ENCODE results near the gene ANKRD52. TPM values are rescaled to one million over a fixed set of nuclear protein-coding genes. Genes with fewer than 3 reads are reported as not detected.

Gene ANKRD52
- polyA plus RNA-seq (2013, experiment 1 of 4), result 31.7 TPM
- 29.3 TPM for polyA plus RNA-seq (2013, experiment 2 of 4)
- 21.5 TPM for polyA plus RNA-seq (2013, experiment 3 of 4)
- polyA plus RNA-seq (2013, experiment 4 of 4), result 23.9 TPM

DNA sequence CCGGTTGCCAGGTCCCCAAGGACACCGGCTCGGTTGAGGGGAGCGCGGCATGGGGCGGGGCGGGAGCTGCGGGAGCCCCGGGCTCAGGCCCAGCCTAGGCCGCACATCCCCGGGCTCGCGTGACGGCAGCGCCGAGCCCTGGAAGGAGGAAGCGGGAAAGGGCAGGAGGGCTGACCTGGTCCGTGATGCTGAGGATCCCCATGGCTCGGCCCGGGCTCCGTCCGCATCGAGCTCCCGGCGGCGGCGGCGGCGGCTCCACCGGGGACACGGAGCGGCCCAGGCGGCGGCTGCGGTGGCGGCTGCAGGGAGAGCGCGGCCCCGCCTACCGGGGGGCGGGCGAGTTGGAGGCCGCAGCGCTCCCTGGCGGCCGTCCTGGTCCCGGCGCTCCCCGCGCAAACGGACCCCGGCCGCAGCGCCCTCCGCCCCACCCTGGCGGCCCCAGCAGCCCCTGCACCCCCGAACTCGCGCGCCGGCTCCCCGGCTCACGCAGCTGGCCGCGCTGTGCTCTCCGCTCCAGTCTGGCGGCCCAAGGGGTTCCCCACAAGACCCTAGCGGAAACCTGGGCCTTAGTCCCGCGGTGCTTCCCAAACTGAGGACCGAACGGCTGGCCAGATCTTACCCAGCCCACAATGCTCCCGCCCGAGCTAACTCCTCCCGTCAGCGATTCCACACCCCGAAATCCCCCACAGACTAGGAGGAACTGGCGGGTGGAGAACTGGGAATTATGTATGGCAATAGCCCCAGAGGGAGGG is at the start of gene ANKRD52:
Gene ANKRD52, minus strand, starts transcription at position 317 of the 752 bp plus-strand sequence. Its CDS starts 115 bp downstream, at position 202.
- Histone ChIP-seq H3K36me3 (ENCODE audit: control insufficient read depth, insufficient read depth, low read length) (peaks cover 27% of the 10 kb centered on the region), H3K27me3 (ENCODE audit: control insufficient read depth, insufficient read depth, low read length, poor library complexity, severe bottlenecking) (no peaks in the 10 kb centered on the region), H3K4me1 (ENCODE audit: control insufficient read depth, insufficient read depth, low read length) (peaks cover 18% of the 10 kb centered on the region), H3K4me3 (ENCODE audit: insufficient read depth, low read depth, low read length) (peak within 1 kb of the TSS; percentile 96), H3K27ac (ENCODE audit: insufficient read depth, low read depth, low read length, poor library complexity, severe bottlenecking) (peak within 1 kb of the TSS; percentile 8), H3K9me3 (ENCODE audit: control insufficient read depth, low read length) (no peaks in the 10 kb centered on the region)
- WGBS, 2 experiments, result 0% methylated on average over 75 to 78 of the region's 78 CpGs

DNA sequence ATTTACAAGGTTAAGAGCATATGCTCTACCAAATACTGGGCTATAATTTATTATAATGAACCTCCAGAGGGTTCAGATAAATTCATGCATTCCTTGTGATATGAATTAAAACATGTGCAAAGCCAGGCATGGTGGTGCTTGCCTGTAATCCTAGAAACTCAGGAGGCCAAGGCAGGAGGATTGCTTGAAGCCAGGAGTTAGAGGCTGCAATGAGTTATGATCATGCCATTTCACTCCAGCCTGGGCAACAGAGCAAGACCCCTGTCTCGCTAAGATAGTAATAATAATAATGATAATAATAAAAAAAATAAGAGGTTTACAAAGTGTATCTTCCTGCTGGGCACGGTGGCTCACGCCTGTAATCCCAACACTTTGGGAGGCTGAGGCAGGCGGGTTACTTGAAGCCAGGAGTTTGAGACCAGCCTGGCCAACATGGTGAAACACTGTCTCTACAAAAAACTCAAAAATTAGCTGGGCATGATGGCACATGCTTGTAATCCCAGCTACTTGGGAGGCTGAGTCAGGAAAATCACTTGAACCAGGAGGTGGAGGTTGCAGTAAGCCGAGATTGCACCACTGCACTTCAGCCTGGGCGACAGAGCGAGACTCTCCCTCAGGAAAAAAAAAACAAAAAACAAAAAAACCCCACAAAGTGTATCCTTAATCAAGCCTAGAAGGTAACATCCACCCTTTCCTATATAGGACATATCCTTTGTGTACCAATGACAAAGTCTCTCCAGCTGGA is 49.2 kb upstream of the ANKRD52 start:
- no peaks in the 10 kb centered on the region for H3K4me1 ChIP-seq (ENCODE audit: control insufficient read depth, insufficient read depth, low read length)
- H3K27ac ChIP-seq (ENCODE audit: insufficient read depth, low read depth, low read length, poor library complexity, severe bottlenecking), result no peak overlapping the region
- H3K36me3 ChIP-seq (ENCODE audit: control insufficient read depth, insufficient read depth, low read length), result peaks cover 20% of the 10 kb centered on the region
- no peak overlapping the region for H3K4me3 ChIP-seq (ENCODE audit: insufficient read depth, low read depth, low read length)
- no peaks in the 10 kb centered on the region for H3K27me3 ChIP-seq (ENCODE audit: control insufficient read depth, insufficient read depth, low read length, poor library complexity, severe bottlenecking)
- 94 to 96% methylated on average over 6 of the region's 7 CpGs for WGBS, 2 experiments
- H3K9me3 ChIP-seq (ENCODE audit: control insufficient read depth, low read length), result no peaks in the 10 kb centered on the region

DNA sequence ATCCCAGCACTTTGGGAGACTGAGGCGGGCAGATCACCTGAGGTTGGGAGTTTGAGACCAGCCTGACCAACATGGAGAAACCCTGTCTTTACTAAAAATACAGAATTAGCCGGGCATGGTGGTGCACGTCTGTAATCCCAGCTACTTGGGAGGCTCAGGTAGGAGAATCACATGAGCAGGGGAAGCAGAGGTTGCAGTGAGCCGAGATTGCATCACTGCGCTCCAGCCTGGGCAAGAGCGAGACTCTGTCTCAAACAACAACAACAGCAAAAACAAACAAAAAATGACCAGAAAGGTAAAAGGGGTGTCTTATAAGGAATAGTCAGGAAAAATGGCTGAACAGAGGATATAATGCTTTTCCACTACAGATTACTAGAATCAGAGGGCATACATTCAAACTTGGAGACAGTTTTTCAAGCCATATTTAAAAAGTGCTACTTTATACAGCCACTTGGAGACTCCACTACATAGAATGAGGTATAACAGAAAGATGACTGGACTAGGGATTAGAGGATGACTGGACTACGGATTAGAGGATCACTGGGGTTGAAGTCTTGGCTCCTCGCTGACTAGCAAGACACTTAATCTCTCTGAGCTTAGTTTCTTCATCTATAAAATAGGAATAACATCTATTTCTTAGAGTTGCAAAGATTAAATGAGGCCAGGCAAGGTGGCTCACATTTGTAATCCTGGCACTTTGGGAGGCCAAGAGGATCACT is 46.8 kb upstream of the ANKRD52 start:
- no peaks in the 10 kb centered on the region for H3K9me3 ChIP-seq (ENCODE audit: control insufficient read depth, low read length)
- no peak overlapping the region for H3K27ac ChIP-seq (ENCODE audit: insufficient read depth, low read depth, low read length, poor library complexity, severe bottlenecking)
- 92 to 93% methylated on average over 7 to 8 of the region's 8 CpGs for WGBS, 2 experiments
- no peaks in the 10 kb centered on the region for H3K27me3 ChIP-seq (ENCODE audit: control insufficient read depth, insufficient read depth, low read length, poor library complexity, severe bottlenecking)
- H3K36me3 ChIP-seq (ENCODE audit: control insufficient read depth, insufficient read depth, low read length), result peaks cover 17% of the 10 kb centered on the region
- no peak overlapping the region for H3K4me3 ChIP-seq (ENCODE audit: insufficient read depth, low read depth, low read length)
- no peaks in the 10 kb centered on the region for H3K4me1 ChIP-seq (ENCODE audit: control insufficient read depth, insufficient read depth, low read length)

DNA sequence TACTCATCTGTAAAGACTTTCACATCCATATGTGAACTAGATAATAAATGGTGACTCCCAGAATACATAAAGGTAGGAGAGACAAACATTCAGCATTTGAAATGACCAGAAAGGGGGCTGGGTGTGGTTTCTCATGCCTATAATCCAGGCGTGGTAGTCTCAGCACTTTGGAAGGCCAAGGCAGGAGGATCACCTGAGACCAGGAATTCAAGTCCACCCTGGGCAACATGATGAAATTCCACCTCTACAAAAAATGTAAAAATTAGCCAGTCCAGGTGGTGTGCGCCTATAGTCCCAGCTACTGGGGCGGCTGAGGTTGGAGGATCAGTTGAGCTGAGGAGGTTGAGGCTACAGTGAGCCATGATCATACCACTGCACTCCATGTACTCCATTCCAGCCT is 46.1 kb upstream of the ANKRD52 start:
- peaks cover 17% of the 10 kb centered on the region for H3K36me3 ChIP-seq (ENCODE audit: control insufficient read depth, insufficient read depth, low read length)
- H3K4me1 ChIP-seq (ENCODE audit: control insufficient read depth, insufficient read depth, low read length), result no peaks in the 10 kb centered on the region
- 93% methylated on average over 3 of the region's 3 CpGs for WGBS, 2 experiments
- no peak overlapping the region for H3K27ac ChIP-seq (ENCODE audit: insufficient read depth, low read depth, low read length, poor library complexity, severe bottlenecking)
- H3K27me3 ChIP-seq (ENCODE audit: control insufficient read depth, insufficient read depth, low read length, poor library complexity, severe bottlenecking), result no peaks in the 10 kb centered on the region
- H3K9me3 ChIP-seq (ENCODE audit: control insufficient read depth, low read length), result no peaks in the 10 kb centered on the region
- H3K4me3 ChIP-seq (ENCODE audit: insufficient read depth, low read depth, low read length), result no peak overlapping the region

DNA sequence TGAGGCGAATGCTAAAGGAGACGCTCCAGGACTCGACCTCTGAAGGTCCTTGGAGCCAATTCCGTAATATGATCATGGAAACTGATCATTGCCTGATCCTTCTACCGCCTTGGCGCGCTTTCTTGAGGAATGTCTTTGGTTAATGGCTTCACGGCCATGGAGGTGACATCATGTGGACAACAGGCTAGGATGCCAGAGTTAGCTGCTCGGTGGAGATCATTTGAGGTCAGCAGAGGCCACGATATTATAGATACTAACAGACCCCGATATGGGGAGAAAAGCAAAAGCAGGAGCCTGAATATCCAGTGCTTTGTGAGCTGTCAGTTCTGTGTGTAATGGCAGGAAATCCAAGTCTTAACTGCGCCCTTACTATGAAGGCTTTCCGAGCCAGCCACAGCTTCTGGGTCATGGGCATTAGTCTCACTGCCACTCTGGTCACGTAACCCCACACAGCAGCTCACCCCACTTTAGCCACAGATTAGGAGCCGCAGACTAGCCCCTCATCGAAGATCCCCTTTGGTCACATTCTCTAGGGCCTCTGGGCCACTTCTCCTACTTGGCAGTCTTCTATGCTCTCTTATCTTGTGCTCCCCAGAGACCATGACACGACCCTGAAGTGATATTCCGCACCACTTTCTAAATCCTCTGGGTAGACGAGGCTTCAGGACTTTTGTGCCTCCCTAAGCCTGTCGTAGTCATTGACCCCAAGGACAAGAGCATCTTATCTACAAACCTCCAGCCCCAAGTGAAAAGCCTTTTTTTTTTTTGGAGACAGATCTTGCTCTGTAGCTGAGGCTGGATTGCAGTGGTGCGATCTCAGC is 42.7 kb upstream of the ANKRD52 start:
- H3K36me3 ChIP-seq (ENCODE audit: control insufficient read depth, insufficient read depth, low read length), result peaks cover 4% of the 10 kb centered on the region
- WGBS, 2 experiments, result 69 to 71% methylated on average over 21 of the region's 21 CpGs
- no peaks in the 10 kb centered on the region for H3K9me3 ChIP-seq (ENCODE audit: control insufficient read depth, low read length)
- no peak overlapping the region for H3K27ac ChIP-seq (ENCODE audit: insufficient read depth, low read depth, low read length, poor library complexity, severe bottlenecking)
- H3K4me1 ChIP-seq (ENCODE audit: control insufficient read depth, insufficient read depth, low read length), result peaks cover 4% of the 10 kb centered on the region
- no peaks in the 10 kb centered on the region for H3K27me3 ChIP-seq (ENCODE audit: control insufficient read depth, insufficient read depth, low read length, poor library complexity, severe bottlenecking)
- H3K4me3 ChIP-seq (ENCODE audit: insufficient read depth, low read depth, low read length), result peak overlapping the region; percentile 26

DNA sequence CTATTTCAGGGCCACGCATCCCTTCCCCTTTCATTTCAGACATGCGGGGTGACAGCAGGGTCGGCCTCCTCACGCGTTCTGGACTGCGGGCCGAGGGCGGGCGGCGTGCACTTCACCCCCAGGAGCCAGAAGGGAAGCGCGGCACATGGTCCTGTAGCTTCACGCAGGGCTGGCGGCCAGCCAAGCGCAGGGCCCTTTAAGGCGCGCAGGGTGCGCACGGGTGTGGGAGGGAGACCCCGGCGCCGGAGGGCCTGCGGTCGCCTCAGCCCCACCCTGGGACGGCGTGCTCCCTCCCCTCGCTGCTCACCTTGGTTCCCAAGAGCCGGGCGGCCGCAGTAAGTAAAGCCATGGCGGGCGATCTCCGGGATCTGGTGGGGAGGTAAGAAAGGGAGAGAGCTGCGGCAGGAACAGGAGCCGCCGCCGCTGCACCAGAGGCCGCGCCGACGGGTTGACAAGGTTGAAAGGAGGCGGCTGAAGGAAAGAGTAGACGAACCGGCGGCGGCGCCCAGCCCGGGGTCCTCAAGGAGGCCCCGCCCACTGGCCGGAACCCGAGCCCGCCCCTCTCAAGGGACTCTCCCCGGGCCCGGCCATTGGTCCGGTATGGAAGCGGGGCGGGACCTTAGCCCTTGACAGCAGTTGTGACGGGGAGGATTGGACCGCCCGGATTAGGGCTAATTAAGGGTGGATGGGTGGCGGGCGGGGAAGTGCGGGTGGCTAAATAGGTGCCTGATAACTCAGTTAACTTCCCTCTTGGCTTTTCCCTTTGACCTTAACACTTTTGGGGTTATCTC is 41.9 kb upstream of the ANKRD52 start, which contains the start of gene CS:
Gene CS, minus strand, starts transcription at position 478 of the 791 bp plus-strand sequence. Its CDS starts 129 bp downstream, at position 349.
- H3K27ac ChIP-seq (ENCODE audit: insufficient read depth, low read depth, low read length, poor library complexity, severe bottlenecking), result peak within 1 kb of the TSS; percentile 78
- H3K4me3 ChIP-seq (ENCODE audit: insufficient read depth, low read depth, low read length), result peak within 1 kb of the TSS; percentile 96
- no peaks in the 10 kb centered on the region for H3K27me3 ChIP-seq (ENCODE audit: control insufficient read depth, insufficient read depth, low read length, poor library complexity, severe bottlenecking)
- peaks cover 4% of the 10 kb centered on the region for H3K36me3 ChIP-seq (ENCODE audit: control insufficient read depth, insufficient read depth, low read length)
- WGBS, 2 experiments, result 0% methylated on average over 63 of the region's 63 CpGs
- H3K9me3 ChIP-seq (ENCODE audit: control insufficient read depth, low read length), result no peaks in the 10 kb centered on the region
- H3K4me1 ChIP-seq (ENCODE audit: control insufficient read depth, insufficient read depth, low read length), result peaks cover 4% of the 10 kb centered on the region

DNA sequence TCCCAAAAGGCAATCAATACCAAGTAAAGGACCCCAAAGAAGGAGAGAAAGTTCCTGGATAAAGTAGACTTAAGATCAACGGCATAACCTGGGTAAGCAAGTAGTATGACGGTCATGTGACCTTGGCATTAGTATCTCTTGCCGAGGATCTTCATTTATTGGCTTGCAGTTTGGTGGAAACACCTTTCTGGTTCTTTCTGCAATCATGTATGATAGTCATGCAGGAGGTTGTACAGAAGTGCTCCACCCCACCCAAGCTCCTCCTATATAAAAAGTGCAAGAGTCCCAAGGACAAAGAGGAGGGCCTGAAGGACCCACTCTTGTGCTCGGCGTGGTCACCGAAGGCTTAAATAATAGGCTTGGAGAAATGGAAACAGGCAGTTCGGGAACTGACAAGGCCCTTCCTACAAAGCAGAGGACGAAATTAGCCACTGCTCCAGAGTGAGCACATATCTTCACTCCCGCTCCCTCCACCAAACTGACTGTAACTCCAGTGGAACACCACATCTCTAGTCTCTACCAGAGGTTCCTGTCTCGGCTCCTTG is 41.2 kb upstream of the ANKRD52 start:
- peaks cover 4% of the 10 kb centered on the region for H3K4me1 ChIP-seq (ENCODE audit: control insufficient read depth, insufficient read depth, low read length)
- peak overlapping the region; percentile 96 for H3K4me3 ChIP-seq (ENCODE audit: insufficient read depth, low read depth, low read length)
- WGBS, 2 experiments, result 13% methylated on average over 10 of the region's 10 CpGs
- no peaks in the 10 kb centered on the region for H3K9me3 ChIP-seq (ENCODE audit: control insufficient read depth, low read length)
- H3K36me3 ChIP-seq (ENCODE audit: control insufficient read depth, insufficient read depth, low read length), result peaks cover 4% of the 10 kb centered on the region
- no peaks in the 10 kb centered on the region for H3K27me3 ChIP-seq (ENCODE audit: control insufficient read depth, insufficient read depth, low read length, poor library complexity, severe bottlenecking)
- peak overlapping the region; percentile 78 for H3K27ac ChIP-seq (ENCODE audit: insufficient read depth, low read depth, low read length, poor library complexity, severe bottlenecking)

DNA sequence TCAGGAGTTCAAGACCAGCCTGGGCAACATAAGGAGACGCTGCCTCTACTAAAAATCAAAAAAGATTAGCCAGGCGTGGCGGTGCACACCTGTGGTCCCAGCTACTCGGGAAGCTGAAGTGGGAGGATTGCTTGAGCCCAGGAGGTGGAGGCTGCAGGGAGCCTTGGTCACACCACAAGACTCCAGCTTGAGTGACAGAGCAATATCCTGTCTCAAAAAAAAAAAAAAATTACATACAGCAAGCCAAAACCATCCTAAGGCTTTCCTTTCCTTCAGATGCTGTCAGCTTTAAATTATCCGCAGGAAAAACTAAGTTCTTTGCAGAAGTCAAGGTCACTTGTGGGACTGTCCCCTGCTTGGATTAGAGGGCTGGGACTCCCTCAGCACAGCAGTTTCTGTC is 40.6 kb upstream of the ANKRD52 start:
- Histone ChIP-seq H3K36me3 (ENCODE audit: control insufficient read depth, insufficient read depth, low read length) (peaks cover 4% of the 10 kb centered on the region), H3K27me3 (ENCODE audit: control insufficient read depth, insufficient read depth, low read length, poor library complexity, severe bottlenecking) (no peaks in the 10 kb centered on the region), H3K27ac (ENCODE audit: insufficient read depth, low read depth, low read length, poor library complexity, severe bottlenecking) (no peak overlapping the region), H3K9me3 (ENCODE audit: control insufficient read depth, low read length) (no peaks in the 10 kb centered on the region), H3K4me1 (ENCODE audit: control insufficient read depth, insufficient read depth, low read length) (peaks cover 4% of the 10 kb centered on the region), H3K4me3 (ENCODE audit: insufficient read depth, low read depth, low read length) (peak overlapping the region; percentile 96)
- WGBS, 2 experiments, result 93% methylated on average over 5 of the region's 5 CpGs

DNA sequence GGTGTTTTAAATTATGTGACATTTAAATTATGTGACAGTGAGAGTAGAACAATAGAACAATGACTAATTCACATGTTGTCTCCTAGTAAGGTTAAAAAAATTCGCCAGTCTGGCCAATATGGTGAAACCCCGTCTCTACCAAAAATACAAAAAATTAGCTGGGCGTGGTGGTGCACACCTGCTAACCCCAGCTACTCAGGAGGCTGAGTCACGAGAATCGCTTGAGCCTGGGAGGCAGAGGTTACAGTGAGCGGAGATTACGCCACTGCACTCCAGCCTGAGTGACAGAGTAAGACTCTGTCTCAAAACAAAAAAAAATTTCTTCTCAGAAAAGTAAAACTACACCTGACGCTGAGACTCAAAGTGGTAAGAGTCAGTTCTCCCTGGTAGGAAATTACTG is 39.2 kb upstream of the ANKRD52 start:
- H3K27ac ChIP-seq (ENCODE audit: insufficient read depth, low read depth, low read length, poor library complexity, severe bottlenecking), result no peak overlapping the region
- WGBS, 2 experiments, result 96 to 97% methylated on average over 8 of the region's 8 CpGs
- H3K4me1 ChIP-seq (ENCODE audit: control insufficient read depth, insufficient read depth, low read length), result peaks cover 4% of the 10 kb centered on the region

More for the DNA sequence above, 39.2 kb upstream of the ANKRD52 start:
- Histone ChIP-seq H3K36me3 (ENCODE audit: control insufficient read depth, insufficient read depth, low read length) (peaks cover 4% of the 10 kb centered on the region), H3K9me3 (ENCODE audit: control insufficient read depth, low read length) (no peaks in the 10 kb centered on the region), H3K27me3 (ENCODE audit: control insufficient read depth, insufficient read depth, low read length, poor library complexity, severe bottlenecking) (no peaks in the 10 kb centered on the region), H3K4me3 (ENCODE audit: insufficient read depth, low read depth, low read length) (no peak overlapping the region)

Data from ectodermal cell (in vitro differentiated cells).